K562 (cell line): ENCODE results near the gene PSD4. TPM values are rescaled to one million over a fixed set of nuclear protein-coding genes. Genes with fewer than 3 reads are reported as not detected.

Experiments
- CBFA2T2 ChIP-seq: fragments of 450-650 bp; conservative IDR thresholded peaks from 2 replicates; pipeline ENCODE4 v1.6.1; 2017; ENCODE audit warnings: mild to moderate bottlenecking
- CTCF ChIP-seq, 3 experiments: IDR thresholded peaks in 2 of 3; conservative IDR thresholded peaks in 1 of 3; 2 replicates each; pipeline ENCODE4 v1.5.1; 2011 to 2012; ENCODE audit warnings: low read length in 3 of 3, mild to moderate bottlenecking in 3 of 3, control low read depth in 2 of 3, improper control_type of control experiment in 1 of 3, inconsistent platforms in 1 of 3, low read depth in 1 of 3, mixed read lengths in 1 of 3, moderate library complexity in 1 of 3; ENCODE audit not compliant: insufficient read depth in 2 of 3
- HEY1 ChIP-seq: fragments of 250-450 bp; sonication (Bioruptor Pico); IDR thresholded peaks from 2 replicates; pipeline ENCODE4 v1.5.0; 2020; ENCODE audit warnings: mild to moderate bottlenecking, moderate library complexity, borderline replicate concordance
- HMGN3 ChIP-seq: IDR thresholded peaks from 2 replicates; pipeline ENCODE4 v1.6.1; 2011; ENCODE audit warnings: borderline replicate concordance, low read depth, mild to moderate bottlenecking, mixed read lengths, low read length; ENCODE audit not compliant: insufficient read length; ENCODE audit errors: extremely low read depth
- HNRNPK ChIP-seq: fragments of 200-400 bp; formaldehyde crosslinking; IDR thresholded peaks from one replicate; pipeline ENCODE4 v1.6.1; 2018; ENCODE audit warnings: mild to moderate bottlenecking, low read depth, low read length; ENCODE audit not compliant: poor library complexity, severe bottlenecking
- KAT7 ChIP-seq: sonication (generic); formaldehyde crosslinking; IDR thresholded peaks from 2 replicates; pipeline ENCODE4 v1.8.0; 2022; ENCODE audit warnings: missing genetic modification reagents, mild to moderate bottlenecking, borderline replicate concordance
- KLF16 ChIP-seq: IDR thresholded peaks from 2 replicates; pipeline ENCODE4 v1.6.1; 2016; ENCODE audit warnings: antibody characterized with exemption
- MAFF ChIP-seq: IDR thresholded peaks from 2 replicates; pipeline ENCODE4 v1.6.1; 2012; ENCODE audit warnings: low read length, improper control_type of control experiment
- MAFK ChIP-seq: IDR thresholded peaks from 2 replicates; pipeline ENCODE4 v1.6.1; 2011; ENCODE audit warnings: low read length, improper control_type of control experiment
- PYGO2 ChIP-seq: fragments of 450-650 bp; IDR thresholded peaks from 2 replicates; pipeline ENCODE4 v1.6.1; 2016; ENCODE audit warnings: mild to moderate bottlenecking, missing genetic modification characterization, moderate library complexity, missing compliant biosample characterization
- REST ChIP-seq, 2 experiments: fragments of 450-650 bp; formaldehyde crosslinking in 1 of 2; IDR thresholded peaks; 2 replicates each; pipeline versions ENCODE4 v1.4.0 to v1.6.1; 2014 to 2020; ENCODE audit warnings: mild to moderate bottlenecking in 2 of 2, borderline replicate concordance in 1 of 2, low read depth in 1 of 2
- SMC3 ChIP-seq: conservative IDR thresholded peaks from 2 replicates; pipeline ENCODE4 v1.6.1; 2011; ENCODE audit warnings: low read depth, low read length, improper control_type of control experiment; ENCODE audit not compliant: insufficient read depth
- SP2 ChIP-seq: IDR thresholded peaks from 2 replicates; pipeline ENCODE4 v1.6.1; 2011; ENCODE audit warnings: mild to moderate bottlenecking, low read depth, low read length, moderate library complexity; ENCODE audit not compliant: poor library complexity, severe bottlenecking; ENCODE audit errors: extremely low read depth
- SPI1 ChIP-seq: IDR thresholded peaks from 2 replicates; pipeline ENCODE4 v1.6.1; 2011; ENCODE audit warnings: low read depth, low read length, control low read depth, borderline replicate concordance
- STAT5A ChIP-seq: IDR thresholded peaks from 2 replicates; pipeline ENCODE4 v1.6.1; 2012; ENCODE audit warnings: low read length, inconsistent platforms, borderline replicate concordance
- ZNF696 ChIP-seq: fragments of 250-450 bp; sonication (Bioruptor Pico); conservative IDR thresholded peaks from 2 replicates; pipeline ENCODE4 v1.4.0; 2020; ENCODE audit warnings: mild to moderate bottlenecking, moderate library complexity
- ZNF778 ChIP-seq: fragments of 450-650 bp; formaldehyde crosslinking; IDR thresholded peaks from 2 replicates; pipeline ENCODE4 v1.4.0; 2020; ENCODE audit warnings: mild to moderate bottlenecking, moderate library complexity
- polyA plus RNA-seq, 8 experiments: library from polyadenylated mRNA; depleted of rRNA in 4 of 8; stranded (reverse) in 5 of 8; unstranded in 3 of 8; fragments of >200 nt; fragmentation: Nextera tagmentation in 2 of 8; fragmentation: Illumina TruSeq in 1 of 8; extraction: Ambion mirVana in 2 of 8; extraction: Trizol in 1 of 8; gene quantifications; 2 replicates each; pipeline versions ENCODE4 v1.2.1 to v1.2.3, GENCODE V29; 2011 to 2014; ENCODE audit warnings: inconsistent platforms in 1 of 8, missing spikeins in 1 of 8
- total RNA-seq, 7 experiments: library from RNA; depleted of rRNA in 6 of 7; stranded (reverse); fragments of >200 nt in 6 of 7; fragmentation: Illumina TruSeq in 2 of 7; extraction: Trizol in 2 of 7; gene quantifications; 2 replicates each; pipeline versions ENCODE4 v1.2.1 to v1.2.3, GENCODE V29; 2011 to 2021; ENCODE audit warnings: low replicate concordance in 1 of 7

Gene PSD4
- total and polyA plus RNA-seq, 9 of the 15 experiments (the other 6 are each of a cell fraction or from before 2014, with no cell fraction given), result 0.46 to 54.0 (median 20.8) TPM

GRCh38 chr2:113136828-113137775 is 36.7 kb upstream of the PSD4 start (continued):
- TF ChIP-seq SPI1 (no peak), SMC3 (0 out of 2 replicates have a peak, but pooled peaks have one; percentile 22), MAFK (peak; percentile 61; the same call in 1 of the 2 replicates), PYGO2 (no peak), CBFA2T2 (no peak), ZNF696 (CRISPR knock-in tag) (no peak), MAFF (peak; percentile 76; the same call in 1 of the 2 replicates), ZNF778 (CRISPR knock-in tag) (no peak), SP2 (no peak), KLF16 (peak; percentile 23; the same call in 1 of the 2 replicates), STAT5A (no peak), HEY1 (CRISPR knock-in tag) (no peak), HNRNPK (no peak), KAT7 (no peak), REST (IDR thresholded peaks at IDR 0.05; ENCODE audit: borderline replicate concordance) (peak; percentile 48; the same call in 1 of the 2 replicates), REST (CRISPR knock-in tag; IDR thresholded peaks at IDR 0.05; ENCODE audit: low read depth) (no peak), HMGN3 (no peak), CTCF (IDR thresholded peaks at IDR 0.05 in 2 of 3, conservative IDR thresholded peaks at IDR 0.05 in 1 of 3; ENCODE audit: insufficient read depth in 2 of 3, low read depth in 1 of 3, low read length in 3 of 3) (peak; percentile 70 to 75 (median 70); a peak in 5 of 6 replicates)
